A673 (cell line): ENCODE measurements around the gene NFATC1.

Source experiments
- CTCF ChIP-seq: fragments of 300-800, 200-600 bp; sonication (generic); conservative IDR thresholded peaks from 2 replicates; pipeline ENCODE4 v1.5.1; 2017; ENCODE audit warnings: low read depth, mild to moderate bottlenecking, antibody characterized with exemption, low read length, moderate library complexity, mixed read lengths
- EZH2 ChIP-seq: fragments of 200-600 bp; sonication (generic); IDR thresholded peaks from 2 replicates; pipeline ENCODE4 v1.6.1; 2017; ENCODE audit warnings: borderline replicate concordance, low read depth, mild to moderate bottlenecking, mixed read lengths, antibody characterized with exemption, low read length; ENCODE audit not compliant: poor library complexity, severe bottlenecking

GRCh38 chr18:79548986-79549637 is 153.4 kb downstream of the NFATC1 start:
- TF ChIP-seq EZH2 (no peak), CTCF (no peak)
